GM19324 (cell line): ENCODE measurements around the gene PABPN1L.

Experiments
- ATAC-seq: cut with Tn5 transposase; IDR thresholded peaks from one replicate; pipeline ENCODE4 v1.9.1; 2021; ENCODE audit warnings: mild to moderate bottlenecking, moderate library complexity; ENCODE audit not compliant: unreplicated experiment, low FRiP score

Gene PABPN1L

GRCh38 chr16:88870608-88871348, 4.3 kb upstream of the PABPN1L start:
- no peak for ATAC-seq

- ATAC-seq: no peak
Observed at GRCh38 chr16:88869673-88869980, 3.2 kb upstream of the PABPN1L start.

- ATAC-seq: no peak
Observed at GRCh38 chr16:88868974-88869672, 2.7 kb upstream of the PABPN1L start.

- no peak for ATAC-seq
Observed at GRCh38 chr16:88867581-88868246, 1.3 kb upstream of the PABPN1L start.

- ATAC-seq: no peak
Observed at GRCh38 chr16:88865742-88866141, 718 bp downstream of the PABPN1L start.

GRCh38 chr16:88865310-88865709, 1.1 kb downstream of the PABPN1L start:
- no peak for ATAC-seq

- no peak for ATAC-seq
Observed at GRCh38 chr16:88864521-88864920, 1.9 kb downstream of the PABPN1L start.

GRCh38 chr16:88864099-88864498, 2.4 kb downstream of the PABPN1L start:
- ATAC-seq: no peak

GRCh38 chr16:88863426-88863825, 3.0 kb downstream of the PABPN1L start:
- ATAC-seq: no peak

GRCh38 chr16:88862968-88863367, 3.5 kb downstream of the PABPN1L start:
- no peak for ATAC-seq

- ATAC-seq: no peak
Observed at GRCh38 chr16:88861359-88861758, 5.1 kb downstream of the PABPN1L start.

GRCh38 chr16:88859381-88860091, 6.9 kb downstream of the PABPN1L start:
- no peak for ATAC-seq

- ATAC-seq: peak; percentile 31
Observed at GRCh38 chr16:88857728-88858339, 8.6 kb downstream of the PABPN1L start.

- peak; percentile 88 for ATAC-seq
Observed at GRCh38 chr16:88856828-88857727, 9.4 kb downstream of the PABPN1L start, which contains the start of the genes GALNS and TRAPPC2L. Gene GALNS (minus strand): TSS chr16:88856947. CDS start chr16:88856877, 70 bp downstream. Gene TRAPPC2L (plus strand): TSS chr16:88857127. CDS start chr16:88857151, 24 bp downstream.

GRCh38 chr16:88856122-88856827, 10.2 kb downstream of the PABPN1L start:
- ATAC-seq: no peak

- ATAC-seq: no peak
Observed at GRCh38 chr16:88855736-88856121, 10.7 kb downstream of the PABPN1L start.

GRCh38 chr16:88855176-88855575, 11.3 kb downstream of the PABPN1L start:
- no peak for ATAC-seq

GRCh38 chr16:88854306-88855111, 12.0 kb downstream of the PABPN1L start:
- no peak for ATAC-seq
